DOHH2 (cell line): ENCODE data around the gene EGFLAM.

Experiments used
- CTCF ChIP-seq: fragments of 200-600 bp; sonication (generic); IDR thresholded peaks from one replicate; pipeline ENCODE4 v1.5.1; 2014; ENCODE audit warnings: antibody characterized with exemption, mild to moderate bottlenecking, low read depth, low read length; ENCODE audit not compliant: poor library complexity, severe bottlenecking
- EZH2phosphoT487 ChIP-seq: fragments of 200-600 bp; sonication (generic); IDR thresholded peaks from 2 replicates; pipeline ENCODE4 v1.6.1; 2017; ENCODE audit warnings: borderline replicate concordance, mild to moderate bottlenecking, antibody characterized with exemption, low read length, moderate library complexity, mixed read lengths

DNA sequence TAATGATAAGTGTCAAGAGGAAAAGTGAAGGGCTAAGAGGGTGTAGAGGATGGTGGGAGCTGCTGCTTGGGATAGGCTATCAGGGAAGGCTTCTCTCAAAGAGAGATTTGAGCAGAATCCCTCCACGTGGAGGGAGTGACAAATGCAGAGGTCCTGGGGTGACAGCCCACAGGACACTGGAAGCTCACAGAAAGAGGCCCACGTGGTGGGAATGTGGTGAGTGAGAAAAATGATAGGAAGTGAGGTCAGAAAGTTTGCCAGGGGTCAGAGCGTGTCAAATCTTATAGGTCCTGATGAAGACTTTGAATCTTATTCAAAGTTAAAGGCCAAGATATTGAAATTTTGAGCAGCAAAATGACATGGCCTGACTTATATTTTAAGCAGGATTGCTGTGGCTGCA, 125.3 kb downstream of the EGFLAM start:
- no peak for TF ChIP-seq CTCF
- TF ChIP-seq EZH2phosphoT487: no peak
